ENCODE data around the gene FRAS1.
"Not testable (repeated sequence)": the region's sequence is repeated elsewhere in the genome, so short reads cannot be mapped to it uniquely, and the experiment has no call there.

FRAS1 gene

DNA sequence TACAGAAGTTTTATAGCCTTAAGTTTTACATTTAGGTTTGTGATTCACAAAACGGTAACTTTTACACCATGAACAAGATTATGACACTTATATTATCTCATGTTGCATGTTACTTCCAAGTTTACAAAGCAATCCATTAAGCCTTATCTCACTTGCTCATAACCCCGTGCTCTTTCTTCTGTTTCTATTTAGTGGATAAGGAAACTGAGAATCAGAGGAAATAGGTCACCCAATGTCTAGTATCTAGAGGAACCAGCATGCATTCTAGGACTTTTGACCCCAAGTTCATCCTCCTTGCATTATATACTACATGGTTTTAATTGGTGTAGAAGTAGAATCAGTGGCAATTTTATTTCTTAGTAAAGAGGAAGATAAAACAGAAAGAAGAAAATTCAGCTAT lies 427.5 kb downstream of the FRAS1 start:
- no peak overlapping the region for H3K4me3 ChIP-seq (ENCODE audit: low read depth, low read length)
- TF ChIP-seq, protein P1, sequence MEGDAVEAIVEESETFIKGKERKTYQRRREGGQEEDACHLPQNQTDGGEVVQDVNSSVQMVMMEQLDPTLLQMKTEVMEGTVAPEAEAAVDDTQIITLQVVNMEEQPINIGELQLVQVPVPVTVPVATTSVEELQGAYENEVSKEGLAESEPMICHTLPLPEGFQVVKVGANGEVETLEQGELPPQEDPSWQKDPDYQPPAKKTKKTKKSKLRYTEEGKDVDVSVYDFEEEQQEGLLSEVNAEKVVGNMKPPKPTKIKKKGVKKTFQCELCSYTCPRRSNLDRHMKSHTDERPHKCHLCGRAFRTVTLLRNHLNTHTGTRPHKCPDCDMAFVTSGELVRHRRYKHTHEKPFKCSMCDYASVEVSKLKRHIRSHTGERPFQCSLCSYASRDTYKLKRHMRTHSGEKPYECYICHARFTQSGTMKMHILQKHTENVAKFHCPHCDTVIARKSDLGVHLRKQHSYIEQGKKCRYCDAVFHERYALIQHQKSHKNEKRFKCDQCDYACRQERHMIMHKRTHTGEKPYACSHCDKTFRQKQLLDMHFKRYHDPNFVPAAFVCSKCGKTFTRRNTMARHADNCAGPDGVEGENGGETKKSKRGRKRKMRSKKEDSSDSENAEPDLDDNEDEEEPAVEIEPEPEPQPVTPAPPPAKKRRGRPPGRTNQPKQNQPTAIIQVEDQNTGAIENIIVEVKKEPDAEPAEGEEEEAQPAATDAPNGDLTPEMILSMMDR (IDR thresholded peaks at IDR 0.05; ENCODE audit: low read depth, low read length, missing control alignments), result no peak
- DNase-seq (ENCODE audit: low read depth), result no peak

DNA sequence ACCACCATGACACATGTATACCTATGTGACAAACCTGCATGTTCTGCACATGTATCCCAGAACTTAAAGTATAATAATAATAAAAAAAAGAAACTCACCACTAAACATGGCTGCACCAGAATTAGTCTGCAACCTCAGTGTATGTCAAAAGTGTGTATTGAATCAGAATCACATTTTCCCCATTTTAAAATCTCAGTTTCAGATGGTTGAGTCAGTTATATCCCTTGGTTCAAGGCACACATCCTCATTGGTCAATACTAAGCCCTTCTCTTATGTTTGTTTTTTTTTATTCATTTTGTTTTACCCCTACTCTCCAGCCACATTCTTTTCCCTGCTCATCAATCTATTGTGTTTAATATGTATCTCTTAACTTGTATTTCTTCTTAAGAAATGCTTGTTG lies 436.6 kb downstream of the FRAS1 start:
- no peak for DNase-seq (ENCODE audit: low read depth)
- no peak overlapping the region for H3K4me3 ChIP-seq (ENCODE audit: low read depth, low read length)
- TF ChIP-seq, protein P1 (IDR thresholded peaks at IDR 0.05; ENCODE audit: low read depth, low read length, missing control alignments), result no peak

GRCh38 chr4:78496021-78496643 lies 439.0 kb downstream of the FRAS1 start:
- H3K4me3 ChIP-seq (ENCODE audit: low read depth, low read length), result no peak overlapping the region
- TF ChIP-seq, protein P1 (IDR thresholded peaks at IDR 0.05; ENCODE audit: low read depth, low read length, missing control alignments), result no peak
- DNase-seq (ENCODE audit: low read depth), result no peak

DNA sequence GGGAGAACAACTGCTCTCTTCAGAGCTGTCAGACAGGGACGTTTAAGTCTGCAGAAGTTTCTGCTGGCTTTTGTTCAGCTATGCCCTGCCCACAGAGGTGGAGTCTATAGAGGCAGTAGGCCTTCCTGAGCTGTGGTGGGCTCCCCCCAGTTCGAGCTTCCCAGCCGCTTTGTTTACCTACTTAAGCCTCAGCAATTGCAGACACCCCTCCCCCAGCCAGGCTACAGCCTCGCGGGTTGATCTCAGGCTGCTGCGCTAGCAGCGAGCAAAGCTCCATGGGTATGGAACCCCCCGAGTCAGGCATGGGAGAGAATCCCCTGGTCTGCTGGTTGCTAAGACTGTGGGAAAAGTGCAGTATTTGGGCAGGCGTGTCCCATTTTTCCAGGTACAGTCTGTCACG lies 449.1 kb downstream of the FRAS1 start:
- DNase-seq (ENCODE audit: low read depth); H3K4me3 ChIP-seq (ENCODE audit: low read depth, low read length): not testable (repeated sequence)

GRCh38 chr4:78509043-78509442 lies 451.9 kb downstream of the FRAS1 start:
- no peak for DNase-seq (ENCODE audit: low read depth)
- H3K4me3 ChIP-seq (ENCODE audit: low read depth, low read length), result no peak overlapping the region
- TF ChIP-seq, protein P1 (IDR thresholded peaks at IDR 0.05; ENCODE audit: low read depth, low read length, missing control alignments), result no peak

- no peak for DNase-seq (ENCODE audit: low read depth)
- TF ChIP-seq, protein P1 (IDR thresholded peaks at IDR 0.05; ENCODE audit: low read depth, low read length, missing control alignments), result no peak
- H3K4me3 ChIP-seq (ENCODE audit: low read depth, low read length), result no peak overlapping the region
Observed at GRCh38 chr4:78510108-78510507, 453.0 kb downstream of the FRAS1 start.

GRCh38 chr4:78510681-78511080 lies 453.6 kb downstream of the FRAS1 start:
- DNase-seq (ENCODE audit: low read depth), result no peak
- TF ChIP-seq, protein P1 (IDR thresholded peaks at IDR 0.05; ENCODE audit: low read depth, low read length, missing control alignments), result no peak

More at GRCh38 chr4:78510681-78511080, 453.6 kb downstream of the FRAS1 start:
- H3K4me3 ChIP-seq (ENCODE audit: low read depth, low read length), result no peak overlapping the region
